CD4-positive, alpha-beta T cell treated with Interleukin-12 subunit alpha and Interleukin-12 subunit beta, for 1 hour (primary cell): ENCODE measurements around the gene NTM.

Experiments used
- DNase-seq: peaks from one replicate; pipeline ENCODE4 v3.0.0-alpha.2; 2020

Gene NTM

GRCh38 chr11:132072858-132073211, 702.4 kb downstream of the NTM start:
- DNase-seq = no peak

GRCh38 chr11:132073787-132074186, 703.4 kb downstream of the NTM start:
- DNase-seq = no peak

DNA sequence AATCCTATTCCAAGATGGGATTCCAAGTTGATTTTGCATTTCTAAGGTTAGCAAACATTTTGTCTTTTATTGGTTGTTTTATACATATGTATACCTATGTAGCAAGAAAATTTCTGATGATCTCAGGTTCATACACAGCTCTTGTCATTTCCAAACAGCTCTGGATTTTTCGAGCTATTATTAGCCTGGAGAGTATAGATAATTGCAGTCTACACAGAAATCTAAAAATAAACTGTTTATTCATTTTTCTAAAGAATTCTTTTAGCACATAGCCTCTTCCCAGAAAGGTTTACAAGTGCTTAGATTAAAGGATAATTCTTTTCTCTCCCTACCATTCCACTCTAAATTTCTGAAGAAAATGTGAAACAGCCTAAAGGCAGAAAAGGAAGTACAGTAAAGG, 705.0 kb downstream of the NTM start:
- DNase-seq = no peak

GRCh38 chr11:132077416-132077815, 707.0 kb downstream of the NTM start:
- no peak for DNase-seq

- DNase-seq = no peak
These were observed 708.1 kb downstream of the NTM start for GRCh38 chr11:132078264-132079076.

DNA sequence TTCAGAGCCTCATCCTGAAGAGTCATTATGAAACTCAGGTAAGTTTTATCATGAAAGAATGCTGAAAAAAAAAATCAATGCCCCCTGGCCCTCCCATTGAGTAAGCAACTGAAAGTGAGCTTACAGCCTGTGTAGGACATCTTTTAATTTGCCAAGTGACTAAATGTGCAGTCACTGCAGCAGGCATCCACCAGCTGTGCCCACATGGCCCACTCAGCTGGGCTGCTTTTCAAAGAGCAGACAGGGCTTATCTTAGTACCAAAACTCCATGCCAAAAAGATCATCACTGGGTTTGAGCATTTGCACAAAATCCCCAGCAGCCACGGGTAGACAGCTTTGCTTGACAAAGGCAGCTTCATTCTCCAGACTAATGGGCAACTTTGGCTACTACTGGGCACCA, 709.7 kb downstream of the NTM start:
- DNase-seq = no peak

- DNase-seq = no peak
These were observed 712.2 kb downstream of the NTM start for GRCh38 chr11:132082566-132082965.

GRCh38 chr11:132084433-132084832, 714.0 kb downstream of the NTM start:
- DNase-seq = no peak

- no peak for DNase-seq
These were observed 716.7 kb downstream of the NTM start for GRCh38 chr11:132087148-132087547.

- DNase-seq = no peak
These were observed 718.1 kb downstream of the NTM start for GRCh38 chr11:132088551-132088950.

GRCh38 chr11:132093536-132094259, 723.3 kb downstream of the NTM start:
- DNase-seq = peak; percentile 18

DNA sequence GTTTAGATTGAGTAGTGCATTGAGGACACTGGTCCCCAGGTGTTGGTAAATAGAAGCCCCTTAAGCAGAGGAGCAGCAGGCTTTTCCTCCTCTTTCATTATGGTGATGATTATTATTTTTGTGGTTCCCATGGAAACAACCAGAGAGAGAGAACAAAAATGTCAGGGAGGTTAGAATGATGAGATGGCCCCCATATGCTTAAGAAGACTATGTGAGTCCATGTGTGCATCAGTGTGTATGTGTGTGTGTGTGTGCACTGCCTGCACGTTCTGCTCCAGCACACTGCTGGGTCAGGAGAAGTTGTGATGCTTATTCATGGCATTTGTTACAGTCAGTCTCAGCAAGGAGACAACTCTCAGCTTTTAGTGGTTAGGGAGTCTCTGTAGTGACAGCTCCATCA, 724.2 kb downstream of the NTM start:
- DNase-seq = no peak

DNA sequence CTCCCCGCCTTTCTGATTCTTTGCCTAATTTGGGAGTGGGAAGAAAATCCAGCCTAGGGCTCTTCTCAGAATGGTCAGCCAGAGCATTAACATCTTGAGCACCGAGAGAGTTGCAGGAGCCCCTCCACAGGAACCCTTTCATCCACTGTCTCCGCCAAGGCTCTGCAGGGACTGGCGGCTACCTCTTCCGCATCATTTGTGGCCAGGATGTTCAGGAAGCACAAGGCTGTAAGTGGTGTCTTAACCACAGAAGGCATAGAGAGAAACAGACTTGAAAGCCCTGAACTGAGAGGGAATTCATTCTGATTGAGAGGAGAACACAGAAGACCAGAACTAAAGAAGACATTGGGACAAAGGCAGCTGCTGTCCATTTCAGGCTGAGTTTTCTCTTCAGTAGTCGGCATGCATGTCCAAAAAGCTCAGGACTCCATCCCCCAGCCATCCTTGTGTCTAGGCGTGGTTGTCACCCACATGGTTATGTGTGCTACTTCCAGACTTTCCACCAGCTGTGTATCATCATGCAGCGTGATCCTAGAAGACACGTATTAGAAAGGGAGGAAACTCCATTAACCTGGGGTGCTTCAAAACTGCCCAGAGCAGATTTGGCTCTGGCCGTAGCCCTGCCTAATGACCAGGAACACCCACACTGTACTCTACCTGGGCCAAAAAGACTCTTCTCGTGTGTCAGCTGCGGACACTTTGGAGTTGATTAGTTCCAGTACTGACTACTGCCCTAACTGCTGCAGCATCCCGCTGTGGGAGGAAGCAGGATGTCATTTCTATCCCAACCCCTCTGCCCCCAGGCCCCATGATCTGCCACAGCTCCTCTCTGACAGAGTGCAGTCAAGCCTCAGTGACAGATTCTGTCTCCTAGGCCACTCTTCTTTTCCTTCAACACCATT, 725.1 kb downstream of the NTM start:
- DNase-seq = no peak

- no peak for DNase-seq
These were observed 725.9 kb downstream of the NTM start for GRCh38 chr11:132096132-132096825.

- no peak for DNase-seq
These were observed 729.3 kb downstream of the NTM start for GRCh38 chr11:132099692-132100091.

GRCh38 chr11:132100583-132100982, 730.2 kb downstream of the NTM start:
- no peak for DNase-seq

DNA sequence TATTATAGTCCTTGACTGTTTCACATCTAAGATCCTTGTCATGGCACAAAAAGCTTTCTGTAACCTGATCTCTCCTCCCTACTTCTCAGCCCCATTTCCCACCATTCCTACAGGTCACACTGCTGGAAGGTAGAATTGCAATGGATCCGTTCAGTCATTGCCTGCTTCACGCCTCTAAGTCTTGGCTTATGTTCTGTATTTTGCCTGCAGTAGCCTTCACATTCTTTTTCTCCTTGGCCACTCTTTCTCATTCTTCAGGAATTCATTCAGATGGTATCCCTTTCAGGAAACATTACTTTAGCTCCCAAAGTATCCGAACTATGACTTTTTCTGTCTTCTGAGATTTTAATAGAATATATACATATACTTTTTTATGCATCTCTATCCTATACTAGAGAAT, 731.5 kb downstream of the NTM start:
- DNase-seq = no peak

DNA sequence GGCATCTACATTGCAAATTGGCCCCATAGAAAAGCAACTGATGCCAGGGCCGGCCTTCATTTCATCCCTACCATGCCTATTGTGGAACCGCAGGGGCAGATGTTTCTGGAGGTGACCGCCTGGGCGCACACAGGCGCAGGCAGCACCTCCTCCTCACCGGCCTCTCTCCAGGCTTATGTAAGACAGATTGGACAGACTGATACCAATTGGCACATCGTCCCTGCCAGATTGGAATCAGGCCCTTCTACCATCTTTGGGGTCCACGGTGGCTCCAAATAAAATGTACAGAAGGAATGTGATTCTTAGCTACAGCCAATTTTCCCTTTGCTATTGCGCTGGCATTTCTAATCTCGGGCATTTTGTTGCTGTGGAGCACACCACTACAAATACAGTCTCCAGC, 732.6 kb downstream of the NTM start:
- no peak for DNase-seq

DNA sequence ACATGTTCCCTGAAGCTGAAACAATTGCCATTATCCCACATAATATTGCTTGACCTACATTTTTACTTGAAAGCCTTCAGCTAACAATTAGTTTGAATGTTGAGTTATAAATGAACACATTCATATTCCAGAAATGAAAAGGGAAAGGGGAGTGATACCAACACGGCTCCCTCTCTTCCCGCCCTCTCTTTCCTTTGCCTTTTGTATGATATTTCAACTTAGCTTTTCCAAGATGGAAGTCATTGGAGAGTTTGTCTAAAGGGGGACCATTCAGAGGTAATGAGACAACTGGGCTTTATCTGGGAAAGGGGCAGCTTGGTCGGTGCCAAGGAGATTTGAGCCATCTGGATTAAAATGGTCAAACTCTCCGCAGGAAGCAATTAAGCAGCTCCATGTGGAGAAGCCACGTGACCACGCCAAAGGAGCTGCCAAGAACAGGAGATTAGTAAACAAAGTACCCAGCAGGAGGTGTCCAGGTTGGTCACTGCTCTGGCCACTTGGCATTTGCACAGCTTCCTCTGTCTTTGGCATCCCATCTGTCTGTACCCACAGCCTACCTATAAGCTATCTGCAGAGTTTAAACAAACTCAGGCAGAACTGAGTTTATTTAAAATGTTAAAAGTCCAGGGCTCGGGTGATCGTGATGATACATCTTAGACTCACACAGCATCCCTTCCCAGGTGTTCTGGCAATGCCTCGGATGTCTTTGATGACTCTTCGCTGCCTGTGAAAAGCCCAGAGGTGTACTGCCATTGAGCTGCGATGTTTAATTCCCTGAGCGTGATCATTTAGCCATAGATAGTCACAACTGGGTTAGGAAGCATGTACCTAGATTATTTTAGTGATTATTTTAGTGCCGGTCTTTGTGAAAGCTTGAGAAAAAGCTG, 735.9 kb downstream of the NTM start:
- no peak for DNase-seq

DNA sequence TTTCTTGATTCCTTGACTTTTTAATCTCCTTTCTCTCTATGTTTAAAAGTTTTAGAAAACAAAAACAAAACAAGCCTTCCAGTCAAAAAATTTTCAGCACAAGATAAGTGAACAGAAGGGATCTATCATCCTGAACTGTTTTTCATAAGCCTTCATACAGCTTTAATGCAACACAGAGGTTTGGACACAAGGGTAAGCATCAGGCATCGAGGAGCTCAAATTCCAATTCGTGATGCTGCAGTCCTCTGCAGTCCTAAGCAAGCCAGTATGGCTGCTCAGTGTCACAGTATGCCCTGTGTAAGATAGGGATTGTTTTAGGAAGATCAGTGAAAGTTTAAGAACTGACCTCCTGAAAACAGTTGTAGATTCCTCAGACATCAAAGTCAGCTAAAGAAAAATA, 740.9 kb downstream of the NTM start:
- no peak for DNase-seq

DNA sequence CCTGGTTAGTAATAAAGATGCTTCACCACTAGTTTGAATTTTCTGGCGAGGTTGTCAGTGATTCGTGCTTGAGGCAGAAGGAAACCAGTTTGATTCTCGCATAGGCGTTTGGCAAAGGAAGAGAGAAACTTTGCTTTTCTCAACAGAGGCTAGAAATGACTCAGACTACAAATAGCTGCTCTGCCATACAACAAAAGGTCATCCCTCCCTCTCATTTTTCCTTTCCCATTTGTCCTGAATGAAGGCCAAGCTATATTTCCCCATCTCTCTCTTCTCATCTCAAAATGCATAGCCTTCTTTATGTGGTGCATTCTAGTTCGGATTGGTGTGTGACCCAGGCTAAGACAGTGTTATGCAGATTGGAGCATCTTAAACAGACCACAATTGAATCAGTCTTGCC, 741.4 kb downstream of the NTM start:
- no peak for DNase-seq

- DNase-seq = no peak
These were observed 742.4 kb downstream of the NTM start for GRCh38 chr11:132112846-132113245.
